Skeletal muscle satellite cell (primary cell): ENCODE results near the gene KIRREL3.

Source experiments
- H3K27me3 ChIP-seq: 2 replicates; pipeline ENCODE4 v1.7.0; 2013; ENCODE audit warnings: low read length; ENCODE audit not compliant: control insufficient read depth, insufficient read depth
- H3K36me3 ChIP-seq: 2 replicates; pipeline ENCODE4 v1.7.0; 2013; ENCODE audit warnings: mild to moderate bottlenecking, control low read depth, low read length; ENCODE audit not compliant: insufficient read depth
- H3K4me1 ChIP-seq: 2 replicates; pipeline ENCODE4 v1.7.0; 2013; ENCODE audit warnings: low read length; ENCODE audit not compliant: control insufficient read depth, insufficient read depth
- H3K4me2 ChIP-seq: 2 replicates; pipeline ENCODE4 v1.7.0; 2013; ENCODE audit warnings: mild to moderate bottlenecking, low read length
- H3K4me3 ChIP-seq: 2 replicates; pipeline ENCODE4 v1.7.0; 2013; ENCODE audit warnings: low read length
- H3K9ac ChIP-seq: 2 replicates; pipeline ENCODE4 v1.7.0; 2013; ENCODE audit warnings: mild to moderate bottlenecking, low read depth, low read length, moderate library complexity
- H3K9me3 ChIP-seq: replicated peaks from 2 replicates; pipeline ENCODE4 v1.7.0; 2013; ENCODE audit warnings: mild to moderate bottlenecking, control low read depth, low read length

The KIRREL3 gene

GRCh38 chr11:126421271-126421671 is 579.3 kb downstream of the KIRREL3 start:
- Histone ChIP-seq H3K9ac (no peak overlapping the region), H3K4me2 (no peak overlapping the region)

GRCh38 chr11:126420698-126421256 is 579.8 kb downstream of the KIRREL3 start:
- Histone ChIP-seq H3K9ac (no peak overlapping the region), H3K36me3 (peaks cover 2% of the 10 kb centered on the region), H3K4me3 (no peak overlapping the region), H3K27me3 (no peaks in the 10 kb centered on the region), H3K4me2 (no peak overlapping the region), H3K9me3 (no peaks in the 10 kb centered on the region), H3K4me1 (peaks cover 6% of the 10 kb centered on the region)

More at GRCh38 chr11:126421271-126421671, 579.3 kb downstream of the KIRREL3 start:
- H3K36me3 ChIP-seq, result no peaks in the 10 kb centered on the region
- no peaks in the 10 kb centered on the region for H3K9me3 ChIP-seq
- H3K4me3 ChIP-seq, result no peak overlapping the region
- peaks cover 1% of the 10 kb centered on the region for H3K4me1 ChIP-seq
- H3K27me3 ChIP-seq, result no peaks in the 10 kb centered on the region

GRCh38 chr11:126419801-126420697 is 580.5 kb downstream of the KIRREL3 start:
- Histone ChIP-seq H3K9me3 (no peaks in the 10 kb centered on the region), H3K4me3 (no peak overlapping the region), H3K36me3 (peaks cover 8% of the 10 kb centered on the region), H3K27me3 (no peaks in the 10 kb centered on the region), H3K4me2 (no peak overlapping the region), H3K9ac (no peak overlapping the region), H3K4me1 (peaks cover 14% of the 10 kb centered on the region)

DNA sequence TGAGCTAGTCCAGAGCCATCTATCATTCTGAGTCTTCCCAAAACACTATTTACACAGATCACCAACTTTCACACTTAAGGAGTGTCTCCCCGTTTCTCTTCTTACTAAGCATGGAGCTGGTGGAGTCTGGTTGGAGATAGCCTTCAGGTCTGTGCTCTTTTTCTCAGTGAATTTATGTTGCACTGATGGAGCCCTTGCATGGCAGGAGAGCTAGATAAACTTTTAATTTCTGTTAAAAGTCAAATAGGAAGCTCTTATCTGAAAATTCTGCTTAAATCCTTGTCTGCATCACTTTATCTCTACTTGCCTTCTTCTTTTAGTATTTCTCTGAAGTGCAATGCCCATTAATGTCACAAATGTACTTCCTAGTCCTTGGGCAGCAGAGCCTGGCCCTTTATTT is 581.7 kb downstream of the KIRREL3 start:
- H3K4me3 ChIP-seq, result no peak overlapping the region
- H3K27me3 ChIP-seq, result no peaks in the 10 kb centered on the region
- no peak overlapping the region for H3K4me2 ChIP-seq
- no peak overlapping the region for H3K9ac ChIP-seq
- no peaks in the 10 kb centered on the region for H3K9me3 ChIP-seq
- peaks cover 12% of the 10 kb centered on the region for H3K36me3 ChIP-seq
- peaks cover 22% of the 10 kb centered on the region for H3K4me1 ChIP-seq

DNA sequence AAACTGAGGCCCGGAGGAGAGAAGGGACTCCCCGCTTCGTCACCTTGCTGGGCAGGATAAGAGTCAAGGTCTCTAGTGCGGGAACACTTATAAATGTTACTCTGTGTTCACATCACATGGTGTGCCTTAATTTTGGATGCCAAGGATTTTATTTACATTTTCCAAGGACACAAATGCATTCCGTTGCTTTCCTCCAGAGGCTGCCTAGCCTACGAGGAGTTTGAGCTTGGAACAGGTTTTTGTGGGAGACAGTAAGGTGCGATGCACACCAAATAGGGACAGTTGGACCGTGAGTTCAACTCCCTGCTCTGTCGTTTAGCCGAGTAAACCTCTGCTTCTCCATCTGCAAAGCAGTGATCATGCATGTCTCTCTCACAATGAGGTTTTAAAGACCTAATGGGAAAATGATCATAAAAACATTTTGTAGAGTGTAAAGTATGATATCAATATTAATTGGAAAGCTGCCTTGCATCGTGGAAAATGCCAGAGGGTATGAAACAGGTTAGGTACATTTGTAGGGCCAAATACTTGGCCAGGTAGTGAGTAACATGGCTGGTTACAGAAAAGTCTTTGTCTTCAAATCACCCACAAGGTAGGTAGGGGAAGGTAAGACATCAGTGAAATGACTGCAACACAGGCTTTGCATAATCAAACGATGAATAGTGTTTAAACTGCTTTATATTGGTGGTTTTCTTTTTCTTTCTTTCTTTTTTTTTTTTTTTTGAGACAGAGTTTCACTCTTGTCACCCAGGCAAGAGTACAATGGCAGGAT is 583.3 kb downstream of the KIRREL3 start:
- Histone ChIP-seq H3K27me3 (no peaks in the 10 kb centered on the region), H3K4me2 (peak overlapping the region; percentile 76), H3K4me3 (peak overlapping the region; percentile 61), H3K9ac (peak overlapping the region; percentile 47), H3K4me1 (peaks cover 22% of the 10 kb centered on the region), H3K36me3 (peaks cover 22% of the 10 kb centered on the region), H3K9me3 (no peaks in the 10 kb centered on the region)

- Histone ChIP-seq H3K9ac (peak overlapping the region; percentile 47), H3K4me2 (peak overlapping the region; percentile 76), H3K4me1 (peaks cover 22% of the 10 kb centered on the region), H3K27me3 (no peaks in the 10 kb centered on the region), H3K4me3 (peak overlapping the region; percentile 61), H3K9me3 (no peaks in the 10 kb centered on the region), H3K36me3 (peaks cover 25% of the 10 kb centered on the region)
Measured at GRCh38 chr11:126416542-126417090, 584.0 kb downstream of the KIRREL3 start.

DNA sequence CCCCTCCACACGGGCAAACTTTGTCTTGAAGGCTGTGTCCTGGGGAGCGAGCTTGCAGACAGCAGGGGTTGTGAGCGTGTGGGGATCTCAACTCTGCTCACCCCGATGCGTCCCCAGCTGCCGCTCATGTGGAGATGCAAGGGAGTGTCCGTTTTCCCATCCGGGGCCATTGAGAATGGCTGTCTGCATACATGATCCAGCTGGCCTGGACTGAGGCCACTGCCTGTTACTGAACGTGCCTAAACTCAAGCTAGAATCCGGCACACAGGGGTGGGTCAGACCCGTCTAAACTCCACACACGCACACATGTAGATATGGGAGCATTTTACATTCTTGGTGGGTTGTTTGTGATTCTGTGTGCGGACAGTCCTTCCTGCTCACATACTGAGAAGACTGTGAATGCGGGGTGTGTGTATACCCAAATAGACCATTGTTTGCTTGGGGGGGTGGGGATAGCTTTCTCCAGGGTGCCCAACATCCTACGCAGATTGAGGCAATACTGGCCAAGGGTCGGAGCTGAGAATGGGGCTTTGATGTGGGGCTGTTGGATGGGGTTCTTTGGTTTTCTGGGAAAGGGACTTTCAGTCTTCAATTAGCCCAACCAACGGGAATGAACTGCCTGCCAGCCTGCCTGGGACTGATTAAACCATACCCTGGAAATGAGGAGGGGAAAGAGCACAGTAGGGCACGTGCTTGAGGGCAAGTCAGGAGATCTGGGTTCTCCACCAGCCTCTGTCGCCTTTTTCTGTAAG is 584.7 kb downstream of the KIRREL3 start:
- H3K9me3 ChIP-seq, result no peaks in the 10 kb centered on the region
- H3K36me3 ChIP-seq, result peaks cover 25% of the 10 kb centered on the region
- H3K9ac ChIP-seq, result peak overlapping the region; percentile 42
- H3K27me3 ChIP-seq, result no peaks in the 10 kb centered on the region
- peaks cover 22% of the 10 kb centered on the region for H3K4me1 ChIP-seq
- peak overlapping the region; percentile 76 for H3K4me2 ChIP-seq
- no peak overlapping the region for H3K4me3 ChIP-seq

DNA sequence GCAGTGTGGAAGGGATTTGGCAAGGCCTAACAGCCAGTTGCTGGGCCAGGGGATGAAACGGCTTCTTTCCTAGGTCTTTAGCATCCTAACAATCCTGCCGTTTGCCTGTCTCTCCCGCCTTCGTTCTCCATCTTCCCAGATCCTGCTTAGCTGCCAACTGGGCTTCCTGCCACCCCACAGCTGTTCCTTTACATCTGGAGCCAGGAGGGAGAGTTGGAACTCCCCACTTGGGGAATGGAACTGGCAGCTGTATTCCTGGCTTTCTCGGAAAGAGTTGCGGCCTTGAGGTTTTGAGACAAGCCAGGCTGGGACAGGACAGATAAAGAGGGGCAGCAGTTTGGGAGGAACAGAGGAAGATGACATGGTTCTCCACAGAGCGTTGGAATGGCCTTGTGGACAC is 585.4 kb downstream of the KIRREL3 start:
- Histone ChIP-seq H3K9ac (no peak overlapping the region), H3K4me1 (peaks cover 22% of the 10 kb centered on the region), H3K36me3 (peaks cover 28% of the 10 kb centered on the region), H3K4me2 (no peak overlapping the region), H3K9me3 (no peaks in the 10 kb centered on the region), H3K4me3 (no peak overlapping the region), H3K27me3 (no peaks in the 10 kb centered on the region)

- Histone ChIP-seq H3K9me3 (no peaks in the 10 kb centered on the region), H3K9ac (no peak overlapping the region), H3K4me1 (peaks cover 22% of the 10 kb centered on the region), H3K36me3 (peaks cover 33% of the 10 kb centered on the region), H3K27me3 (no peaks in the 10 kb centered on the region), H3K4me3 (no peak overlapping the region), H3K4me2 (no peak overlapping the region)
Measured at GRCh38 chr11:126414615-126415014, 586.0 kb downstream of the KIRREL3 start.

DNA sequence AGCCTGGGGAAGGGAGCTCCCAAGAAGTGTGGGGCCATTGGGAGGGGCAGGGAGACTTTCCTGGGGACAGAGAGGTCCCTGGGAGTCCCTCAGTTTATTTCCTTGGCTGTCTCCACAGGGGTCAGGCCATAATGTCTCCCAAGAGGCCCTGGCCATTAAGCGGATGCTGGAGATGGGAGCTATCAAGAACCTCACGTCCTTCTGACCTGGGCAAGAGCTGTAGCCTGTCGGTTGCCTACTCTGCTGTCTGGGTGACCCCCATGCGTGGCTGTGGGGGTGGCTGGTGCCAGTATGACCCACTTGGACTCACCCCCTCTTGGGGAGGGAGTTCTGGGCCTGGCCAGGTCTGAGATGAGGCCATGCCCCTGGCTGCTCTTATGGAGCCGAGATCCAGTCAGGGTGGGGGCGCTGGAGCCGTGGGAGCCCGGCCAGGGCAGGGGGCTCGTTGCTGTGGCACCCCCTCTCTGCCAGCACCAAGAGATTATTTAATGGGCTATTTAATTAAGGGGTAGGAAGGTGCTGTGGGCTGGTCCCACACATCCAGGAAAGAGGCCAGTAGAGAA is 586.6 kb downstream of the KIRREL3 start:
- Histone ChIP-seq H3K9me3 (no peaks in the 10 kb centered on the region), H3K4me1 (peaks cover 22% of the 10 kb centered on the region), H3K36me3 (peaks cover 38% of the 10 kb centered on the region), H3K4me3 (no peak overlapping the region), H3K4me2 (no peak overlapping the region), H3K27me3 (no peaks in the 10 kb centered on the region), H3K9ac (no peak overlapping the region)
